ENCODE data around the gene ADCY9.

GRCh38 chr16:4116325-4117249, at the start of gene ADCY9:
- TF ChIP-seq CTCF (IDR thresholded peaks at IDR 0.05; ENCODE audit: poor library complexity, severe bottlenecking), result no peak
- TF ChIP-seq SMC3 (conservative IDR thresholded peaks at IDR 0.05; ENCODE audit: poor library complexity), result peak; percentile 27
- TF ChIP-seq RAD21 (conservative IDR thresholded peaks at IDR 0.05), result no peak
- TF ChIP-seq MXI1 (conservative IDR thresholded peaks at IDR 0.05; ENCODE audit: poor library complexity, severe bottlenecking), result no peak
- no peak for TF ChIP-seq EZH2 (IDR thresholded peaks at IDR 0.05; ENCODE audit: borderline replicate concordance, insufficient read depth, low read length, poor library complexity, severe bottlenecking)

Data from neural cell (in vitro differentiated cells).